WERI-Rb-1 (cell line): Measurements from ENCODE around the gene ZNF548.
"Not testable (repeated sequence)": the region's sequence is repeated elsewhere in the genome, so short reads cannot be mapped to it uniquely, and the experiment has no call there.

Experiments used
- DNase-seq: peaks from one replicate; pipeline ENCODE4 v3.0.0-alpha.2; 2020
- H3K27ac ChIP-seq: fragments of 250-450 bp; sonication (Bioruptor Pico); 2 replicates; pipeline ENCODE4 v1.5.1; 2020; ENCODE audit warnings: mild to moderate bottlenecking, moderate library complexity
- H3K27me3 ChIP-seq: fragments of 250-450 bp; sonication (Bioruptor Pico); 2 replicates; pipeline ENCODE4 v1.5.1; 2021; ENCODE audit warnings: mild to moderate bottlenecking, low read depth, moderate library complexity; ENCODE audit not compliant: insufficient read depth, severe bottlenecking
- H3K36me3 ChIP-seq: fragments of 250-450 bp; sonication (Bioruptor Pico); 2 replicates; pipeline ENCODE4 v1.5.1; 2020; ENCODE audit warnings: mild to moderate bottlenecking, moderate library complexity
- H3K4me3 ChIP-seq: 2 replicates; pipeline ENCODE4 v1.5.1; 2011; ENCODE audit warnings: low read depth, mild to moderate bottlenecking, control low read depth, low read length
- H3K9me3 ChIP-seq: fragments of 250-450 bp; sonication (Bioruptor Pico); 2 replicates; pipeline ENCODE4 v1.5.1; 2021; ENCODE audit warnings: mild to moderate bottlenecking, moderate library complexity; ENCODE audit not compliant: severe bottlenecking
- TF ChIP-seq, protein P1 (sequence below): IDR thresholded peaks from 2 replicates; pipeline ENCODE4 v1.5.1; 2011; ENCODE audit warnings: low read depth, mild to moderate bottlenecking, control low read depth, inconsistent platforms, low read length

The ZNF548 gene

DNA sequence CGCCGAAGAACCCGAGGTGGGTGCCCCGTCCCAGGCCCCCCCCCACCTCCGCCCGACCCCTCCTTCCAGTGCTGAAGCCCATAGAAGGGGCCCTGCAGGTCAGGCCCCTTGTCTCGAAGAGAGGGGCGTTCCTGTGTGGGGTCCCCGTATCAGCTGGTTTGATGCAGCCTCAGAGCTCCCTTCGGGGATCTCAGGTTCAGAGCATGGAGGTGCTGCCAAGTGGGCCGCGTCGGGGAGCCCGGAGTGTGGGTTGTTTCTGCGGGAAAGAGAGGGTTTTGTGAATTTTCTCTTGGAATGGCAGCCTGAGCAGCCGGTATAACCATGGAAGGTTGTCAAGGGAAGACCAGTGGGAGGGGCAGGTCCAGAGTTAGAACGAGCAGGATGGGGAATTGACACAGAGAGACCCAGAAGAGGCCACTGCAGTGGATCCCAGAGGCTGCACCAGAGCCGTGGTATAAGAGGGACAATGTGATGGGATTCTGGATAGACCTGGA is 25.9 kb upstream of the ZNF548 start:
- H3K9me3 ChIP-seq, result no peaks in the 10 kb centered on the region
- TF ChIP-seq, protein P1, sequence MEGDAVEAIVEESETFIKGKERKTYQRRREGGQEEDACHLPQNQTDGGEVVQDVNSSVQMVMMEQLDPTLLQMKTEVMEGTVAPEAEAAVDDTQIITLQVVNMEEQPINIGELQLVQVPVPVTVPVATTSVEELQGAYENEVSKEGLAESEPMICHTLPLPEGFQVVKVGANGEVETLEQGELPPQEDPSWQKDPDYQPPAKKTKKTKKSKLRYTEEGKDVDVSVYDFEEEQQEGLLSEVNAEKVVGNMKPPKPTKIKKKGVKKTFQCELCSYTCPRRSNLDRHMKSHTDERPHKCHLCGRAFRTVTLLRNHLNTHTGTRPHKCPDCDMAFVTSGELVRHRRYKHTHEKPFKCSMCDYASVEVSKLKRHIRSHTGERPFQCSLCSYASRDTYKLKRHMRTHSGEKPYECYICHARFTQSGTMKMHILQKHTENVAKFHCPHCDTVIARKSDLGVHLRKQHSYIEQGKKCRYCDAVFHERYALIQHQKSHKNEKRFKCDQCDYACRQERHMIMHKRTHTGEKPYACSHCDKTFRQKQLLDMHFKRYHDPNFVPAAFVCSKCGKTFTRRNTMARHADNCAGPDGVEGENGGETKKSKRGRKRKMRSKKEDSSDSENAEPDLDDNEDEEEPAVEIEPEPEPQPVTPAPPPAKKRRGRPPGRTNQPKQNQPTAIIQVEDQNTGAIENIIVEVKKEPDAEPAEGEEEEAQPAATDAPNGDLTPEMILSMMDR, result no peak
- no peak for DNase-seq
- H3K27ac ChIP-seq, result peak overlapping the region; percentile 53
- peaks cover 10% of the 10 kb centered on the region for H3K36me3 ChIP-seq
- H3K4me3 ChIP-seq, result peak overlapping the region; percentile 90
- no peaks in the 10 kb centered on the region for H3K27me3 ChIP-seq

DNA sequence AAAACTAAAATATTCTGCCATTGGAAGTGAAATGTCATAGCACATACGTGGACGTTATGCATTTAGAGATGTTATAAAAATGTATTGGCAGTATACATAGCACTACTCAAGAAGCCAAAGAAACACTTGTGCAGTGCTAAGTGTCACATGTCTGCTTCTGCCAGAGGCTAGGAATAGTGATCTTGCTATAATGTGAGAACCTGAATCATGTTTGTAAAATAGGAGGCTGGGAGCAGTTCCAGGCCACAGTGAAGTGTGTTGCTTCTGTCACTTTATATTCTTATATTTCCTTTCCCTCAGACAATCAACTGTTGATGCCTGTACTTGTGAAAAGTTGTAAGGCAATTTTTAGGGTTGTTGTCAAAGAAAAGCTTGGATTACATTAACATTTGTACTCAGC is 22.9 kb upstream of the ZNF548 start:
- H3K36me3 ChIP-seq, result peaks cover 5% of the 10 kb centered on the region
- TF ChIP-seq, protein P1, result no peak
- no peak overlapping the region for H3K27ac ChIP-seq
- DNase-seq, result no peak
- H3K4me3 ChIP-seq, result no peak overlapping the region
- no peaks in the 10 kb centered on the region for H3K9me3 ChIP-seq
- no peaks in the 10 kb centered on the region for H3K27me3 ChIP-seq

DNA sequence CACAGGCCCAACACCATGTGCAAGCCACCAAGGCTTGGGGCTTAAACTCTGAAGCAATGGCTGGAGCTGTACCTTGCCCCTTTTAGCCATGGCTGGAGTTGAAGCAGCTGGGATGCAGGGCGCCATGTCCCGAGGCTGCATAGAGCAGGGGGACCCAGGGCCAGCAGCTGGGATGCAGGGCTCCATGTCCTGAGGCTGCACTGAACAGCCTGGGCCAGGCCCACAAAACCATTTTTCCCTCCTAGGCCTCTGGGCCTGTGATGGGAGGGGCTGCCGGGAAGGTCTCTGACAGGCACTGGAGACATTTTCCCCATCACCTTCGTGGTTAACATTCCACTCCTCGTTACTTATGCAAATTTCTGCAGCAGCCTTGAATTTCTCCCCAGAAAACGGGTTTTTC is 15.5 kb upstream of the ZNF548 start:
- TF ChIP-seq, protein P1, result no peak
- H3K4me3 ChIP-seq, result no peak overlapping the region
- DNase-seq, result no peak
- H3K9me3 ChIP-seq, result no peaks in the 10 kb centered on the region
- peaks cover 20% of the 10 kb centered on the region for H3K36me3 ChIP-seq
- no peaks in the 10 kb centered on the region for H3K27me3 ChIP-seq
- no peak overlapping the region for H3K27ac ChIP-seq

DNA sequence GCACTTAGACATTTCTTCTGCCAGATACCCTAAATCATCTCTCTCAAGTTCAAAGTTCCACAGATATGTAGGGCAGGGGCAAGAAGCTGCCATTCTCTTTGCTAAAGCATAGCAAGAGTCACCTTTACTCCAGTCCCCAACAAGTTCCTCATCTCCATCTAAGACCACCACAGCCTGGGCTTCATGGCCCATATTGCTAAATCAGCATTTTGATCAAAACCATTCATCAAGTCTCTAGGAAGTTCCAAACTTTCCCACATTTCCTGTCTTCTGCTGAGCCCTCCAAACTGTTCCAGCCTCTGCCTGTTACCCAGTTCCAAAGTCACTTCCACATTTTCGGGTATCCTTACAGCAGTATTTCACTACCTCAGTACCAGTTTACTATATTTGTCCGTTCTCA is 15.0 kb upstream of the ZNF548 start:
- not testable (repeated sequence) for H3K4me3 ChIP-seq, H3K9me3 ChIP-seq, H3K27ac ChIP-seq, H3K27me3 ChIP-seq, DNase-seq
- peaks cover 20% of the 10 kb centered on the region for H3K36me3 ChIP-seq

DNA sequence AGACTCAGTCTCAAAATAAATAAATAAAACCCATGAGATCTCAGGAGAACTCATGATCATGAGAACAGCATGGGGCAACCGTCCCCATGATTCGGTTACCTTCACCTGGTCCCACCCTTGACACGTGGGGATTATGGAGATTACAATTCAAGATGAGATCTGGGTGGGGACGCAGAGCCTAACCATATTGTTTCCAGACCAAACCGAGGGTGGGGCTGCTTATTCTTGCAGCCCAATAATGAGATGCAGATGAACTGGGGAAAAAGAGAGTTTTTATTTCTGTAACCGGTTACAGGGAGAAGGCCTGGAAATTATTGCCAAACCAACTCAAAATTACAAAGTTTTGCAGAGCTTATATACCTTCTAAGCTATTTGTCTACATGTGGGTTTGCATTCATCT is 13.5 kb upstream of the ZNF548 start:
- no peaks in the 10 kb centered on the region for H3K27me3 ChIP-seq
- no peak overlapping the region for H3K4me3 ChIP-seq
- no peak overlapping the region for H3K27ac ChIP-seq
- H3K36me3 ChIP-seq, result peaks cover 20% of the 10 kb centered on the region
- TF ChIP-seq, protein P1, result no peak
- H3K9me3 ChIP-seq, result no peaks in the 10 kb centered on the region
- DNase-seq, result no peak

DNA sequence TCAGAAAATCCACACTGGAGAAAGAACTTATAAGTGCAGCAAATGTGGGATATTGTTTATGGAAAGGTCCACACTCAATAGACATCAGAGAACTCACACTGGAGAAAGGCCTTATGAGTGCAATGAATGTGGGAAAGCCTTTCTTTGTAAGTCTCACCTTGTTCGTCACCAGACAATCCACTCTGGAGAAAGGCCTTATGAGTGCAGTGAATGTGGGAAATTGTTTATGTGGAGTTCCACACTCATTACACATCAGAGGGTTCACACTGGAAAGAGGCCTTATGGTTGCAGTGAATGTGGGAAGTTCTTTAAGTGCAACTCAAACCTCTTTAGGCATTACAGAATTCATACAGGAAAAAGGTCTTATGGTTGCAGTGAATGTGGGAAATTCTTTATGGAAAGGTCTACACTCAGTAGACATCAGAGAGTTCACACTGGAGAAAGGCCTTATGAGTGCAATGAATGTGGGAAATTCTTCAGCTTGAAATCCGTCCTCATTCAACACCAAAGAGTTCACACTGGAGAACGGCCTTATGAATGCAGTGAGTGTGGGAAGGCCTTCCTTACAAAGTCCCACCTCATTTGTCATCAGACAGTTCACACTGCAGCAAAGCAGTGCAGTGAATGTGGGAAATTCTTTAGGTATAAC is 12.0 kb upstream of the ZNF548 start:
- H3K27me3 ChIP-seq, result no peaks in the 10 kb centered on the region
- no peak overlapping the region for H3K27ac ChIP-seq
- no peak for DNase-seq
- H3K4me3 ChIP-seq, result no peak overlapping the region
- H3K9me3 ChIP-seq, result no peaks in the 10 kb centered on the region
- H3K36me3 ChIP-seq, result peaks cover 19% of the 10 kb centered on the region
- TF ChIP-seq, protein P1, result no peak
